Epidermal melanocyte (primary cell): Measurements from ENCODE around the gene MAP1LC3B.

Source experiments
- DNase-seq: peaks from one replicate; pipeline ENCODE4 v3.0.0; 2011; ENCODE audit warnings: low spot score; ENCODE audit not compliant: insufficient read length

Gene MAP1LC3B

DNA sequence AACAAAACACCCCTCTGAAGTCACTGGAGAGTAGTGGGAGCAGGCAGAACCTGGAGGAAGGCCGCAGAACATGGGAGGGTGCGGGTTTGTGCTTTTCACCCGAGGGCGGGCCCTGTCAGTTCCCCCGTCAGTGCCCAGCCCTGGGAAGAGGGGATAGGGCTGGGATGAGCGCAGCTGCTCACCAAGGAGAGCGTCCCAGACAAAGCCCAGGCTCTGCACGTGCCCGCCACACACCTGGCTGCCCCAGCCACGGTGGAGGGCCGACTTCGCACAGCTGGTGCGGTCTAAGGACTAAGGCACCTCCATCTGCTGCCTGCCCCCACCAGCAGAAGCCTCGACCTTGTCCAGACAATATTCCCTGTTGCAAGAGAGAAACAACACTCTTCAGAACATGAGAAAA, 61.2 kb downstream of the MAP1LC3B start:
- DNase-seq = no peak
